ENCODE data around the gene UCN. TPM values are rescaled to one million over a fixed set of nuclear protein-coding genes. Genes with fewer than 3 reads are reported as not detected.

The UCN gene
- total RNA-seq, 5 donors from 2014 or later (not counting 1 experiment from before 2014, with no cell fraction given): 1.8 to 7.8 (median 4.2) TPM

DNA sequence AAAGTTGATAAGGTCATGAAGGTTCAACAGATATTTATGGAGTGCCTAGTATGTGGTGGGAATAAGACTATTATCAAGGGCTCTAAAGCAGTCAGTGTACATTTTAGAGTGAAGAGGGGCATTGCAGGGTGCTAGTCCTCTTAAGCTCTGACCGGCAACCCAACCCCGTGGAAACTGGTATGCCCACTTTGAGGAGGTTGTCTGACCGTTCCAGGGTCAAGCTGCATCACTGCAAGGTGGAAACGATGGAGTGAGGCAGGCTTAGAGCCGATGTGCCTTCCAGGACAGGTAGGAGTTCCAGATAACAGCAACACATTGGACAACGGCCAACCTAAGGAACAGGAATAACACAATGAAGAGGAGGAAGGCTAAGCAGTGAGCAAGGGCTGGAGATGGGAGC lies 1.4 kb upstream of the UCN start:
- peaks cover 2 to 36% of the 10 kb centered on the region in 2 experiments for H3K27me3 ChIP-seq (replicated peaks in 1 of 2; ENCODE audit: control insufficient read depth in 2 of 2, extremely low read depth in 1 of 2, insufficient read depth in 2 of 2, low read length in 1 of 2)
- peaks cover 5 to 15% of the 10 kb centered on the region in 2 donors for H3K36me3 ChIP-seq (ENCODE audit: control insufficient read depth in 2 of 2, extremely low read depth in 1 of 2, insufficient read depth in 1 of 2, low read length in 1 of 2)
- H3K9me3 ChIP-seq: no peaks in the 10 kb centered on the region
- 97% methylated on average over 6 of the region's 6 CpGs for WGBS (ENCODE audit: insufficient coverage)
- ChIA-PET POLR2A (no interaction called here), CTCF (interaction anchor here in 1 of 2 donors (0.5 to 0.7 kb wide), 2 partner anchors 20 to 97 kb away, joined by 4 to 5 read pairs; no protein-coding TSS in a partner anchor)
- ATAC-seq (replicated peaks in 1 of 4) (no peak), DNase-seq (no peak)
- H3K4me3 ChIP-seq (ENCODE audit: control insufficient read depth in 1 of 2, extremely low read depth in 1 of 2, low read length in 1 of 2): no peak overlapping the region
- no peaks in the 10 kb centered on the region for H3K9me3 Mint-ChIP-seq
- H3K27ac ChIP-seq (ENCODE audit: low read length): no peak overlapping the region
- H3K4me1 Mint-ChIP-seq: peaks cover 0 to 11% (median 4%) of the 10 kb centered on the region in 3 donors
- H3K4me3 Mint-ChIP-seq: no peak overlapping the region
- H3K27me3 Mint-ChIP-seq: peaks cover 9 to 21% of the 10 kb centered on the region in 2 donors
- H3K27ac Mint-ChIP-seq: no peak overlapping the region
- peaks cover 0 to 19% of the 10 kb centered on the region in 2 experiments for H3K4me1 ChIP-seq (ENCODE audit: control insufficient read depth in 1 of 2, extremely low read depth in 1 of 2, insufficient read depth in 2 of 2, low read length in 2 of 2)
- H3K36me3 Mint-ChIP-seq: peaks cover 25% of the 10 kb centered on the region

DNA sequence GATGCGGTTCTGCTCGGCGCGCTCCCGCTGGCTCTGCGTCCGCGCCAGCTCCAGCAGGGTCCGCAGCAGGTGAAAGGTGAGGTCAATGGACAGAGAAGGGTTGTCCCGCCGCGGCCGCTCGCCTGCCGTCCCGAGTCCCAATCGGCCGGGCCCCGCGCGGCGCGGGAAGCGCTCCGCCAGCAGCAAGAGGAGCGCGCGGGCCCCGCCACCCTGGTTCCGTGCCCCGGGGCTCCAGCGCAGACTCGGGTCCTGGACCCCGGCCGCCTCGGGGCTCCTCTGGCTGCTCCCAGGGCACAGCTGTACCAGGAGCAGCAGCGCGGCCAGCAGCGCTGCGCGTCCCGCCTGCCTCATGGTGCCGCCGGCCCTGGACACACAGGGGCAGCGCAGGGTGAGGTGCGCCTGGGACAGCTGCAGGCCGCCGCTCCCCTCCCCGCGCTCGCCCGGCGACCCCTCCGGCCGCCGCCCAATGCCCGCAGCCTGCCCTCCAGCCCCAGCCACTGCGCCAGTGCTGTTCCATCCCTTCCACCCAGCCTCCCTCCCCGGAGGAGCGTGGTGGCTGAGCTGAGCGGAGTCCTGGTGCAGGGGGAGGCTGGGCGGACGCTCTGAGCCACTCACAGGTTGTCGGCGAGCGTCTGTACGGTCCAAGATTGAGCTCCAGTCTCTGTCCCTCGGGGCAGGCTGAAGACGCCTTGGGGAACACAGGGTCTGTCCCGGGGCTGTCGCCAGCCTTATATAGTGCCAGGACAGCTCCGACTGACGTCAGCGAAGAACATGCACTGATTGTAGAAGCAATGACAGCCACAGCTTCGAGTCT lies 493 bp downstream of the UCN start:
- H3K9me3 Mint-ChIP-seq: no peaks in the 10 kb centered on the region
- Histone ChIP-seq H3K27me3 (replicated peaks in 1 of 2; ENCODE audit: control insufficient read depth in 2 of 2, extremely low read depth in 1 of 2, insufficient read depth in 2 of 2, low read length in 1 of 2) (peaks cover 2 to 39% of the 10 kb centered on the region in 2 experiments), H3K4me3 (ENCODE audit: control insufficient read depth in 1 of 2, extremely low read depth in 1 of 2, low read length in 1 of 2) (peak overlapping the region in 1 of 2 donors; percentile 17), H3K9me3 (no peaks in the 10 kb centered on the region), H3K27ac (ENCODE audit: low read length) (no peak overlapping the region), H3K36me3 (ENCODE audit: control insufficient read depth in 2 of 2, extremely low read depth in 1 of 2, insufficient read depth in 1 of 2, low read length in 1 of 2) (peaks cover 5 to 13% of the 10 kb centered on the region in 2 donors), H3K4me1 (ENCODE audit: control insufficient read depth in 1 of 2, extremely low read depth in 1 of 2, insufficient read depth in 2 of 2, low read length in 2 of 2) (peaks cover 0 to 23% of the 10 kb centered on the region in 2 experiments)
- WGBS (ENCODE audit: insufficient coverage): 50% methylated on average over 69 of the region's 75 CpGs
- POLR2A ChIA-PET: no interaction called here
- H3K4me1 Mint-ChIP-seq: peaks cover 5 to 14% (median 7%) of the 10 kb centered on the region in 3 donors
- peak overlapping the region in 2 of 3 donors; percentile 36 to 71 for H3K4me3 Mint-ChIP-seq
- no peak for ATAC-seq (replicated peaks in 1 of 4)
- peaks cover 23% of the 10 kb centered on the region for H3K36me3 Mint-ChIP-seq
- H3K27me3 Mint-ChIP-seq: peaks cover 14 to 25% of the 10 kb centered on the region in 2 donors
- H3K27ac Mint-ChIP-seq: no peak overlapping the region
- CTCF ChIA-PET: interaction anchor here in 1 of 2 donors (0.6 kb wide), 1 partner anchor 28 kb away, joined by 3 read pairs; no protein-coding TSS in a partner anchor
- no peak for DNase-seq

DNA sequence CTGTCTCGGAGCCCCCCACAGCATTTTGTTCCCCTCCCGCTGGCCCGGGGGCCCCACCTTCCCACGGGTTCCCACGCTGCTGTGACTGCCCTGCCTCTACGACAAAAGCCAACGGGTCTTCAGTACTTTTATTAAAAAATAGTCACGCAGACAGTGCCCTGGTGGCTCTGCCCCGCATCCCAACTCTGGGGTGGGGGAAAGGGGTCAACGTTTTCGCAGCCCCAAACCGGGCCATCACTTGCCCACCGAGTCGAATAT lies 1.0 kb downstream of the UCN start:
- Mint-ChIP-seq H3K4me3 (peak overlapping the region in 2 of 3 donors; percentile 36 to 71), H3K27me3 (peaks cover 14 to 25% of the 10 kb centered on the region in 2 donors), H3K9me3 (no peaks in the 10 kb centered on the region), H3K4me1 (peaks cover 6 to 15% (median 7%) of the 10 kb centered on the region in 3 donors), H3K27ac (no peak overlapping the region), H3K36me3 (peaks cover 18% of the 10 kb centered on the region)
- peak overlapping the region in 1 of 2 donors; percentile 17 for H3K4me3 ChIP-seq (ENCODE audit: control insufficient read depth in 1 of 2, extremely low read depth in 1 of 2, low read length in 1 of 2)
- peaks cover 0 to 22% of the 10 kb centered on the region in 2 experiments for H3K4me1 ChIP-seq (ENCODE audit: control insufficient read depth in 1 of 2, extremely low read depth in 1 of 2, insufficient read depth in 2 of 2, low read length in 2 of 2)
- ATAC-seq (replicated peaks in 1 of 4) (no peak), DNase-seq (no peak)
- 20% methylated on average over 13 of the region's 14 CpGs for WGBS (ENCODE audit: insufficient coverage)
- H3K36me3 ChIP-seq (ENCODE audit: control insufficient read depth in 2 of 2, extremely low read depth in 1 of 2, insufficient read depth in 1 of 2, low read length in 1 of 2): peaks cover 5 to 13% of the 10 kb centered on the region in 2 donors
- peaks cover 2 to 39% of the 10 kb centered on the region in 2 experiments for H3K27me3 ChIP-seq (replicated peaks in 1 of 2; ENCODE audit: control insufficient read depth in 2 of 2, extremely low read depth in 1 of 2, insufficient read depth in 2 of 2, low read length in 1 of 2)
- ChIA-PET POLR2A (no interaction called here), CTCF (no interaction called here)
- no peak overlapping the region for H3K27ac ChIP-seq (ENCODE audit: low read length)
- H3K9me3 ChIP-seq: no peaks in the 10 kb centered on the region

DNA sequence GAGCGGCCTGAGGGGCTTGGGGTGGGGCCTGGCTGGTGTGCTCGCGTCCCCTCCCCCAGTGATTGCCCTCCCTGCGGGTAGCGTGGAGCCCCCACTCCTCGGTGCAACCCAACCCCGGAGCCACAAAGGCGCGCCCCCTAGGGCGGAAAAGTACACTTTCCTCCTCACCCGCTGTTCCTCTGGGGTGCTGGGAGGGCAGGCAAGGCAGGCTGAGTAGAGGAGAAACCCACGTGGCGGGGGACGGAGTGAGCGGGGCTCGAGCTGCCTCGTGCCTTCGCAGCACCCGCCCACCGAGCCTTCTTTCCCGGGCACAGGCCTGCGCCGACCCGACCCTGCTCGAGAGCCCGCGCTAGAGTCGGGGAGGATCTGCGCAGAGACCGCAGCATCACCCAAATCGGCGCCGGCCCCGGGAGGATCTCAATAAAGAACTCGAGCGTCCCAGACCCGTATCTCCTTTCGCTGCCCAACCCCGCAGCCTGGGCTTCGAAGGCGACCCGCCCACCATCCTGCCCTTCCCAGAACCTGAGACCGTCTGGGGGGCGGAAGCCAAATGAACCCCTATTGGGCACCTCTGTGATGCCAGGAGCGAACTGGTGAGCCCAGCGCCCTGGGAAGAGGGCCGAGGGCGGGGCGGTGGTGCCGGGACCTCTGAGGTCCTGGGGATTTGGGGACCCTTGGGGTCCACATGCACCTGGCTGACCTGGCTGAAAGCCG lies 1.5 kb downstream of the UCN start:
- POLR2A ChIA-PET: no interaction called here
- no peaks in the 10 kb centered on the region for H3K9me3 ChIP-seq

DNA sequence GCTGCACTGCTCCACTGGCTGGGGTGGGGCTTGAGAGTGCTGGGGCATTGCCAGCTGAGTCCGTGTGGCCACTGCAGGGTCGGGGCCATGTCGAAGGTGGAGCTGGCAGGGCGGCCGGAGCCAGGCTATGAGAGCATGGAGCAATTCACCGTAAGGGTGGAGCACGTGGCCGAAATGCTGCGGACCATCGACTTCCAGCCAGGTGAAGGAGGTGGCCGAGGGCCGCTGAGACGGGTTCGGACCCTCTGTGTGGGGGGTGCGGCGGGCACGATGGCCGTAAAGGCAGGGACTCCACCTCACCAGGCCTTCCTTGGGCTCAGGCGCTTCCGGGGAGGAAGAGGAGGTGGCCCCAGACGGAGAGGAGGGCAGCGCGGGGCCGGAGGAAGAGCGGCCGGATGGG lies 2.1 kb downstream of the UCN start:
- Mint-ChIP-seq H3K4me3 (peak overlapping the region in 1 of 3 donors; percentile 71), H3K36me3 (peaks cover 8% of the 10 kb centered on the region), H3K9me3 (no peaks in the 10 kb centered on the region), H3K4me1 (peaks cover 6 to 15% (median 7%) of the 10 kb centered on the region in 3 donors), H3K27ac (no peak overlapping the region), H3K27me3 (peaks cover 14 to 25% of the 10 kb centered on the region in 2 donors)
- Histone ChIP-seq H3K27me3 (replicated peaks in 1 of 2; ENCODE audit: control insufficient read depth in 2 of 2, extremely low read depth in 1 of 2, insufficient read depth in 2 of 2, low read length in 1 of 2) (peaks cover 2 to 39% of the 10 kb centered on the region in 2 experiments), H3K9me3 (no peaks in the 10 kb centered on the region), H3K4me3 (ENCODE audit: control insufficient read depth in 1 of 2, extremely low read depth in 1 of 2, low read length in 1 of 2) (peak overlapping the region in 1 of 2 donors; percentile 32), H3K27ac (ENCODE audit: low read length) (no peak overlapping the region), H3K36me3 (ENCODE audit: control insufficient read depth in 2 of 2, extremely low read depth in 1 of 2, insufficient read depth in 1 of 2, low read length in 1 of 2) (peaks cover under 1 to 8% of the 10 kb centered on the region in 2 donors), H3K4me1 (ENCODE audit: control insufficient read depth in 1 of 2, extremely low read depth in 1 of 2, insufficient read depth in 2 of 2, low read length in 2 of 2) (peaks cover 0 to 22% of the 10 kb centered on the region in 2 experiments)
- CTCF ChIA-PET: no interaction called here
- WGBS (ENCODE audit: insufficient coverage): 46% methylated on average over 26 of the region's 26 CpGs
- ATAC-seq (replicated peaks in 1 of 4) (peak in 1 of 4 experiments; percentile 6), DNase-seq (no peak)
- POLR2A ChIA-PET: no interaction called here

More for the DNA sequence above, 1.5 kb downstream of the UCN start:
- Mint-ChIP-seq H3K36me3 (peaks cover 14% of the 10 kb centered on the region), H3K27me3 (peaks cover 14 to 25% of the 10 kb centered on the region in 2 donors), H3K9me3 (no peaks in the 10 kb centered on the region), H3K27ac (no peak overlapping the region), H3K4me1 (peaks cover 6 to 15% (median 7%) of the 10 kb centered on the region in 3 donors), H3K4me3 (peak overlapping the region; percentile 21 to 71 (median 56))
- CTCF ChIA-PET: no interaction called here
- peaks cover 2 to 39% of the 10 kb centered on the region in 2 experiments for H3K27me3 ChIP-seq (replicated peaks in 1 of 2; ENCODE audit: control insufficient read depth in 2 of 2, extremely low read depth in 1 of 2, insufficient read depth in 2 of 2, low read length in 1 of 2)
- H3K4me3 ChIP-seq (ENCODE audit: control insufficient read depth in 1 of 2, extremely low read depth in 1 of 2, low read length in 1 of 2): peak overlapping the region; percentile 32 to 53
- 7% methylated on average over 48 of the region's 51 CpGs for WGBS (ENCODE audit: insufficient coverage)
- H3K27ac ChIP-seq (ENCODE audit: low read length): no peak overlapping the region
- DNase-seq: peak in 18 of 35 experiments; percentile 5 to 43 (median 24)
- peaks cover 0 to 22% of the 10 kb centered on the region in 2 experiments for H3K4me1 ChIP-seq (ENCODE audit: control insufficient read depth in 1 of 2, extremely low read depth in 1 of 2, insufficient read depth in 2 of 2, low read length in 2 of 2)
- ATAC-seq (replicated peaks in 1 of 4): peak; percentile 39 to 66 (median 46)
- peaks cover 5 to 13% of the 10 kb centered on the region in 2 donors for H3K36me3 ChIP-seq (ENCODE audit: control insufficient read depth in 2 of 2, extremely low read depth in 1 of 2, insufficient read depth in 1 of 2, low read length in 1 of 2)

DNA sequence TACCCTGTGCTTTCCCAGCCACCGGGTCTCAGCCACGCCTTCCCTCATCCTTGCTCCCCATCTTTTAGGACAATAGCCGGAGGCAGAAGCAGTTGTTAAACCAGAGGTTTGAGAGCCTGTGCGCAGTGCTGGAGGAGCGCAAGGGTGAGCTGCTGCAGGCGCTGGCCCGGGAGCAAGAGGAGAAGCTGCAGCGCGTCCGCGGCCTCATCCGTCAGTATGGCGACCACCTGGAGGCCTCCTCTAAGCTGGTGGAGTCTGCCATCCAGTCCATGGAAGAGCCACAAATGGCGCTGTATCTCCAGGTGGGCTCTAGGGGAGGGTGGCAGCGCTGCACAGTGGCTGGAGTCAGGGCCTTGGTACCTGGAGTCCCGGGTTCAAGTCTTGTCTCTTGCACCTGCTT lies 2.7 kb downstream of the UCN start:
- Mint-ChIP-seq H3K27ac (no peak overlapping the region), H3K36me3 (peaks cover 7% of the 10 kb centered on the region), H3K9me3 (no peaks in the 10 kb centered on the region), H3K4me3 (peak overlapping the region in 1 of 3 donors; percentile 71), H3K27me3 (peaks cover 14 to 25% of the 10 kb centered on the region in 2 donors), H3K4me1 (peaks cover 6 to 15% (median 7%) of the 10 kb centered on the region in 3 donors)
- POLR2A ChIA-PET: no interaction called here
- Histone ChIP-seq H3K4me3 (ENCODE audit: control insufficient read depth in 1 of 2, extremely low read depth in 1 of 2, low read length in 1 of 2) (no peak overlapping the region), H3K27me3 (replicated peaks in 1 of 2; ENCODE audit: control insufficient read depth in 2 of 2, extremely low read depth in 1 of 2, insufficient read depth in 2 of 2, low read length in 1 of 2) (peaks cover 2 to 39% of the 10 kb centered on the region in 2 experiments), H3K9me3 (no peaks in the 10 kb centered on the region), H3K36me3 (ENCODE audit: control insufficient read depth in 2 of 2, extremely low read depth in 1 of 2, insufficient read depth in 1 of 2, low read length in 1 of 2) (peaks cover 0 to 4% of the 10 kb centered on the region in 2 donors), H3K4me1 (ENCODE audit: control insufficient read depth in 1 of 2, extremely low read depth in 1 of 2, insufficient read depth in 2 of 2, low read length in 2 of 2) (peaks cover 0 to 22% of the 10 kb centered on the region in 2 experiments), H3K27ac (ENCODE audit: low read length) (no peak overlapping the region)
- 98% methylated on average over 15 of the region's 16 CpGs for WGBS (ENCODE audit: insufficient coverage)
- ATAC-seq (replicated peaks in 1 of 4) (no peak), DNase-seq (no peak)
- CTCF ChIA-PET: interaction anchor here in 1 of 2 donors (1.1 kb wide), 1 partner anchor 342 kb away, joined by 3 read pairs; no protein-coding TSS in a partner anchor
